SJSA1 (cell line): ENCODE measurements around the gene CCNL1. TPM values are rescaled to one million over a fixed set of nuclear protein-coding genes. Genes with fewer than 3 reads are reported as not detected.

ENCODE experiments used
- DNase-seq, 2 experiments: peaks; one replicate each; pipeline ENCODE4 v3.0.0-alpha.2; 2015 to 2020; ENCODE audit warnings: low spot score in 2 of 2, low read depth in 1 of 2
- H3K27ac ChIP-seq: fragments of 250-450 bp; sonication (Bioruptor Pico); 2 replicates; pipeline ENCODE4 v1.5.1; 2020; ENCODE audit warnings: mild to moderate bottlenecking, moderate library complexity
- H3K27me3 ChIP-seq: fragments of 250-450 bp; sonication (Bioruptor Pico); replicated peaks from 2 replicates; pipeline ENCODE4 v1.5.1; 2020; ENCODE audit warnings: mild to moderate bottlenecking, moderate library complexity
- H3K36me3 ChIP-seq: fragments of 250-450 bp; sonication (Bioruptor Pico); 2 replicates; pipeline ENCODE4 v1.5.1; 2020; ENCODE audit warnings: mild to moderate bottlenecking
- H3K4me1 ChIP-seq: fragments of 250-450 bp; sonication (Bioruptor Pico); replicated peaks from 2 replicates; pipeline ENCODE4 v1.6.1; 2021; ENCODE audit warnings: mild to moderate bottlenecking
- H3K4me3 ChIP-seq: fragments of 250-450 bp; sonication (Bioruptor Pico); 2 replicates; pipeline ENCODE4 v1.5.1; 2020; ENCODE audit warnings: mild to moderate bottlenecking
- H3K9me3 ChIP-seq: fragments of 250-450 bp; sonication (Bioruptor Pico); replicated peaks from 2 replicates; pipeline ENCODE4 v1.5.1; 2020; ENCODE audit warnings: mild to moderate bottlenecking
- total RNA-seq: library from RNA; depleted of rRNA; stranded (reverse); fragments of >200 nt; shearing (Covaris generic); gene quantifications from 2 replicates; pipeline ENCODE4 v1.2.3, GENCODE V29; 2014

The CCNL1 gene
- total RNA-seq, 1 experiment from 2014 or later: 65.1 TPM

- Histone ChIP-seq H3K27ac (peak overlapping the region; percentile 99), H3K36me3 (peaks cover 41% of the 10 kb centered on the region), H3K4me3 (peak overlapping the region; percentile 80), H3K9me3 (no peaks in the 10 kb centered on the region), H3K27me3 (no peaks in the 10 kb centered on the region), H3K4me1 (peaks cover 38% of the 10 kb centered on the region)
- DNase-seq: peak; percentile 81 to 89
Observed at GRCh38 chr3:157160658-157161424, 894 bp upstream of the CCNL1 start.

DNA sequence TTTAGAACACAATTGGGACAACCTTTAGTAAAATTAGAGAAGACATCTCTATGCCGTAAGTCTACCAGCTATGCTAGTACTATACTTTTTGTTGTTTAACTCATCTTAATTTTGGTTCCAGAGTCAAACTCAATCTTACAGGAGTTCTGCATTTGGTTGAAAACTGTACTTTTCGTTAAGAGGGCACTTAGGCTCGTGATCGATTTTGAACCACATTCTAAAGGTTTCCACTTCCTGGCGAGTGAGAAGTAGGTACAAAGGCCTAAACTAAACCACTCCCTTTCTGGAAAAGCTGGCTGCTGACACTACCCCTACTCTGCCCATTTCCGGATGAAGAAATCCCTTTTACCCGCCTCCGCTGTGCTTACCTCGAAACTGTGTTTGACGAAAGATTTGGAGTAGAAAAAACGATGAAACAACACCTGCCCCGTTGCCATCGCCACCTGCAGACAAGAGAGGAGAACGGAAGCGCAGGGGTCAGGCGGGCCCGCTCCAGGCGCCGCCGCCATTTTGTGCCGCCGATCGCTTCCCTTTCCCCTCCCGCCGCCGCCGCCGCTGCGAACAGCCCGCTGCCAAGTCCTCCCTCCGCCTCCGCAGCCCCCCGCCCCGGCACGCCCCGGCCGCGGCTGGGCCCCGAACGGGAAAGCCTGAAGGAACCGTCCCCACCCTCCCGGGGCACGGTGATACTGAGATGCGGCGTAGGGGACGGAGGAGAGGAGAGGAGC is 748 bp downstream of the CCNL1 start:
- no peaks in the 10 kb centered on the region for H3K27me3 ChIP-seq
- H3K27ac ChIP-seq: peak overlapping the region; percentile 99
- peak overlapping the region; percentile 80 for H3K4me3 ChIP-seq
- peak; percentile 53 for DNase-seq
- no peaks in the 10 kb centered on the region for H3K9me3 ChIP-seq
- H3K36me3 ChIP-seq: peaks cover 57% of the 10 kb centered on the region
- H3K4me1 ChIP-seq: peaks cover 42% of the 10 kb centered on the region

DNA sequence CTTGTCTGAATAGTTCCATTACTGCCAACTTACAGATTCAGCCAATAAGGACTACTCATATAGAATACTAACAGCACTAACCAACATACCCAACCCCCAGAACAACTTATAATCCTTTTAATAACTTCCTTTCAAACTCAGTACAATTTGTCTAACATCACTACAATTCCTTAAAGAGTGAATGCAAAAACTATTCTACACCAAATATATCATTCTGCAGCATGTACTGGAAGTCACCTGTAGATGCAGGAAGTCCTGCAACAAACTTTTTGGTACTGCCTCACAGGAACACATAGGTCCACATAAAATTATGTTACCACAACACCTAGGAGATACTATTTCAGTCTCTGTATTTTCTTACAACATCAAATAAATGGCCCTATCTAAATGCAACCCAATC is 2.1 kb downstream of the CCNL1 start:
- H3K4me3 ChIP-seq: peak overlapping the region; percentile 80
- H3K9me3 ChIP-seq: no peaks in the 10 kb centered on the region
- DNase-seq: no peak
- H3K27me3 ChIP-seq: no peaks in the 10 kb centered on the region
- H3K4me1 ChIP-seq: peaks cover 42% of the 10 kb centered on the region
- no peak overlapping the region for H3K27ac ChIP-seq
- H3K36me3 ChIP-seq: peaks cover 71% of the 10 kb centered on the region

DNA sequence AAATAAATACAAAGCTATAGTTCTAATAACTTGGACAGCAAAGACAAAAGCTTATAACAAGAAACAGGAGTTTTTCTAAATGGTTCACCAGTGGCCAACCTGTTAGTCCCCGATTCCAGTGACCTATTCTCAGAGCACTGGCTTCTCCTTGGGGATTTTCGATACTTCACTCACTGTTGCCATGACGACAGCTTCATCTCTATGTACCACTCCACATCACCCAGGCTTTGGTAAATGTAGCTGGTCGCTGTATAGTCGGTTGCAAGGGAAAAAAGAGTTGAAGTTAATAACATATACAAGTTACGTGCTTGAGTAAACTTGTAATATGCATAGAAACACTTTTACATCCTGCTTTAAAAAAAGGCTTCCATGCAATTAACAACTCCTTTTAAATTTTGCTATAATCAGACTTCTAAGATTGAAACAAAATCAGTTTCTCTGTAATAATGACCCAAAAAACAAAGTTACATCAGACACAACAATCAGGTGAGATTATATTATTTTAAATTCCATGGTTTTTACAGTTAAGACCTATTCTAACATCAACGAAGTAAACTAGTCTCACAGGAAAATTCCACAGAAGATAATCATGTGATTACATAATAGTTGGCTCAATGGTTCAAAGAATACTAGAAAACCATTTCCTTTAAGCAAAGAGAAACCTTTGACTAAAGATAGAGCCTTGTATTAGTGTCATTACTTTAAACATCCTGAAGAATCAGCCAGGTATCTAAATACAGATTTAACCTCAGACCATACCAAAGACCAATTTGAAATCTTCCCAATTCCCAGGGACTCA is 2.9 kb downstream of the CCNL1 start:
- no peak for DNase-seq
- Histone ChIP-seq H3K27me3 (no peaks in the 10 kb centered on the region), H3K4me1 (peaks cover 42% of the 10 kb centered on the region), H3K36me3 (peaks cover 79% of the 10 kb centered on the region), H3K9me3 (no peaks in the 10 kb centered on the region), H3K4me3 (no peak overlapping the region), H3K27ac (no peak overlapping the region)

- no peaks in the 10 kb centered on the region for H3K9me3 ChIP-seq
- no peaks in the 10 kb centered on the region for H3K27me3 ChIP-seq
- no peak for DNase-seq
- H3K27ac ChIP-seq: no peak overlapping the region
- peaks cover 93% of the 10 kb centered on the region for H3K36me3 ChIP-seq
- H3K4me1 ChIP-seq: peaks cover 31% of the 10 kb centered on the region
- H3K4me3 ChIP-seq: no peak overlapping the region
Observed at GRCh38 chr3:157155591-157155990, 4.4 kb downstream of the CCNL1 start.

- Histone ChIP-seq H3K4me3 (no peak overlapping the region), H3K27ac (no peak overlapping the region), H3K9me3 (no peaks in the 10 kb centered on the region), H3K27me3 (no peaks in the 10 kb centered on the region), H3K36me3 (peaks cover 100% of the 10 kb centered on the region), H3K4me1 (peaks cover 27% of the 10 kb centered on the region)
- no peak for DNase-seq
Observed at GRCh38 chr3:157154563-157155330, 5.2 kb downstream of the CCNL1 start.

DNA sequence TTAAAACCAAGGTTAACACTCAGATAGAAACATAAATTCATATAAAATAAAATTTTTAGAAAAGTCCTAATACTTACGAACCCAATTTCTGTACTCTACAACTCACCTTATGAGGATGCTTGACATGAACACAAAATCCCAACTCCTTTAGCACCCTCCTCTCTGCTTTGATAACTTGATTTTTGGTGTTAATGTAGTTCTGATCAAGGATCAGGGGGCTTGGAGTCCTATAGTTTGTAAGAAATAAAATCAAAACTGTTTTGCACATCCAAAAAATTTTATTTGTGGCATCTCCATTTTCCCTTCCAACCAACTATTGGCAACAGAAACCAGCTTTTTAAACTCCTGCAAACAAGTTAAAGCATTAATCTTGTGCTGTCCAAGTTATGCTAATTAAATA is 7.0 kb downstream of the CCNL1 start:
- no peak overlapping the region for H3K4me3 ChIP-seq
- H3K9me3 ChIP-seq: no peaks in the 10 kb centered on the region
- no peak for DNase-seq
- H3K4me1 ChIP-seq: peaks cover 20% of the 10 kb centered on the region
- H3K27ac ChIP-seq: no peak overlapping the region
- peaks cover 100% of the 10 kb centered on the region for H3K36me3 ChIP-seq
- H3K27me3 ChIP-seq: no peaks in the 10 kb centered on the region

DNA sequence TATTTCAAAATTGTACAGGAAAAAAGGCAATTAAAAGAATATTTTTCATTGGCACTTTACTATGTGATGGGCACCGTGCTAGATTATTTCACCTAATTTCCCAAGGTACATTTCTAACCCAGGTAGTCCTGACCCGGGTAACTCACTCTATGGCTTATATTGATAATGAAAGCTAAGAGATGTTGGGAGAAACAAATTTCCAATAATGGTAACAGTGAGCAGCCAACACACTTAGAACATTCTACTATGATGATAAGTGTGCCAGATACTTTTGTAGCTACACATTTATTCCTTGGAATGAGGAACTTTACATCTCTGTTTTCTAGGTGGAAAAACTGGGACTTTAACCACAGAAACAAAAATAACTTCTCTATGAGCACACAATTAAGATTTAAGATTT is 7.5 kb downstream of the CCNL1 start:
- Histone ChIP-seq H3K27ac (no peak overlapping the region), H3K9me3 (no peaks in the 10 kb centered on the region), H3K4me1 (peaks cover 16% of the 10 kb centered on the region), H3K36me3 (peaks cover 100% of the 10 kb centered on the region), H3K4me3 (no peak overlapping the region), H3K27me3 (no peaks in the 10 kb centered on the region)
- DNase-seq: no peak

DNA sequence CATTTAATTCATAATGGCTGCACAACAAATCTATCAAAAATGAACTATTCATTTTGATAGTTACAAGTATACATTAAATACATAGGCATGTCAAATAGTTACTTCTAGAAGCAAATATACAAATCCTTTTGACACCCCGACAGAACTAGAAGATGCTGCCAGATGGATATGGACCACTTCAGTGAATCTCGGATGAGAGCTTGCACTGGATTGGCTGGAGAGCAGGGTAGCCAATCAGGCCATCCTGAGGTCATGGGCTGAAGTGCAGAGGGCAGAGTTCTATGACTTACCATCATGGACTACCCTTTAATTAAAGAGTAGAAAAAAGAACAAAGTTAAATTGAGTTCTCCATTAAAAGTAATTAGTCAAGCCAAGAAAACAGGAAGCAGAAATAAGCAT is 8.3 kb downstream of the CCNL1 start:
- Histone ChIP-seq H3K4me3 (no peak overlapping the region), H3K9me3 (no peaks in the 10 kb centered on the region), H3K27me3 (peaks cover 6% of the 10 kb centered on the region; the same call in 1 of the 2 replicates), H3K4me1 (peaks cover 12% of the 10 kb centered on the region), H3K27ac (no peak overlapping the region), H3K36me3 (peaks cover 100% of the 10 kb centered on the region)
- no peak for DNase-seq

- H3K4me3 ChIP-seq: no peak overlapping the region
- H3K9me3 ChIP-seq: no peaks in the 10 kb centered on the region
- H3K27ac ChIP-seq: no peak overlapping the region
- peaks cover 7% of the 10 kb centered on the region for H3K4me1 ChIP-seq
- H3K36me3 ChIP-seq: peaks cover 100% of the 10 kb centered on the region
- peaks cover 6% of the 10 kb centered on the region; the same call in 1 of the 2 replicates for H3K27me3 ChIP-seq
- no peak for DNase-seq
Observed at GRCh38 chr3:157151151-157151550, 8.8 kb downstream of the CCNL1 start.

DNA sequence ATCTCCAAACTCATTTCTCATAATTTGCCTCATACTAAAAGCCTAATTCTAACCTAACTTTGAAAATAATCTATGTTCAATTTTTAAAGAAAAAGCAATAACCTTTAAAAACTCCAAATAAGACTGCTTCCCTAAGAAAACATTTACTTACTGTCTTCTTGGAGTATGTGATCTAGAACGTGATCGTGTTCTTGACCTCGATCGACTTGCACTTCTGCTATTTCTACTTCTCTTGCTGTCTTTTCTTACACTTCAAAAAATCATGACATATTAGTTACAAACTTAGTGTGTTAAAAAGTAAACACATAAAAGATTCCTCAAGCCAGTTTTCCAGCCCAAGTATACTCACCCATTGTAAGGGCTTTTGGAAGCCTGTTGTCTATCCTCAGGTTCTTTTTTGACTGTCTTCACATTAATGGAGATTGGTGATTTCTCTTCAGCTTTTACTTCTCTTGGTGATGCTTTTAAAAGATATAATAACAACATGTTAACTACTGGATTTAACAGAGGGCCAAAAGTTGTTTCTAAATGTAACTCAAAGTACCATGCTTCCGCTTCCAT is 10.7 kb downstream of the CCNL1 start:
- peaks cover 98% of the 10 kb centered on the region for H3K36me3 ChIP-seq
- DNase-seq: no peak
- H3K9me3 ChIP-seq: no peaks in the 10 kb centered on the region
- H3K4me1 ChIP-seq: no peaks in the 10 kb centered on the region
- H3K27me3 ChIP-seq: peaks cover 6% of the 10 kb centered on the region; the same call in 1 of the 2 replicates
- H3K4me3 ChIP-seq: no peak overlapping the region
- no peak overlapping the region for H3K27ac ChIP-seq

- Histone ChIP-seq H3K4me1 (no peaks in the 10 kb centered on the region), H3K27me3 (peaks cover 6% of the 10 kb centered on the region; the same call in 1 of the 2 replicates), H3K9me3 (no peaks in the 10 kb centered on the region), H3K36me3 (peaks cover 95% of the 10 kb centered on the region), H3K4me3 (no peak overlapping the region), H3K27ac (no peak overlapping the region)
- no peak for DNase-seq
Observed at GRCh38 chr3:157148196-157148889, 11.6 kb downstream of the CCNL1 start.
